ENCODE results near the gene MMEL1.

The MMEL1 gene

GRCh38 chr1:2606881-2607621 lies 25.8 kb downstream of the MMEL1 start:
- Histone ChIP-seq H3K36me3 (ENCODE audit: insufficient read depth, low read length) (no peaks in the 10 kb centered on the region), H3K9ac (ENCODE audit: low read length) (no peak overlapping the region), H3K27ac (ENCODE audit: low read depth, low read length) (no peak overlapping the region), H3K9me3 (ENCODE audit: low read length) (no peaks in the 10 kb centered on the region), H3K4me3 (ENCODE audit: low read depth in 1 of 2, low read length in 2 of 2) (no peak overlapping the region), H3K27me3 (ENCODE audit: control insufficient read depth in 1 of 2, insufficient read depth in 2 of 2, low read length in 2 of 2) (peaks cover 0 to 22% of the 10 kb centered on the region in 2 donors), H3K4me1 (ENCODE audit: insufficient read depth, low read length) (no peaks in the 10 kb centered on the region)

GRCh38 chr1:2606396-2606880 lies 26.4 kb downstream of the MMEL1 start:
- Histone ChIP-seq H3K27me3 (ENCODE audit: control insufficient read depth in 1 of 2, insufficient read depth in 2 of 2, low read length in 2 of 2) (peaks cover 0 to 16% of the 10 kb centered on the region in 2 donors), H3K4me1 (ENCODE audit: insufficient read depth, low read length) (no peaks in the 10 kb centered on the region), H3K9ac (ENCODE audit: low read length) (no peak overlapping the region), H3K27ac (ENCODE audit: low read depth, low read length) (no peak overlapping the region), H3K4me3 (ENCODE audit: low read depth in 1 of 2, low read length in 2 of 2) (no peak overlapping the region), H3K36me3 (ENCODE audit: insufficient read depth, low read length) (no peaks in the 10 kb centered on the region), H3K9me3 (ENCODE audit: low read length) (peaks cover 1% of the 10 kb centered on the region)

- Histone ChIP-seq H3K9ac (ENCODE audit: low read length) (no peak overlapping the region), H3K4me3 (ENCODE audit: low read depth in 1 of 2, low read length in 2 of 2) (no peak overlapping the region), H3K27ac (ENCODE audit: low read depth, low read length) (no peak overlapping the region), H3K4me1 (ENCODE audit: insufficient read depth, low read length) (no peaks in the 10 kb centered on the region), H3K36me3 (ENCODE audit: insufficient read depth, low read length) (no peaks in the 10 kb centered on the region), H3K27me3 (ENCODE audit: control insufficient read depth in 1 of 2, insufficient read depth in 2 of 2, low read length in 2 of 2) (peaks cover 0 to 15% of the 10 kb centered on the region in 2 donors), H3K9me3 (ENCODE audit: low read length) (peaks cover 5% of the 10 kb centered on the region)
Measured at GRCh38 chr1:2605509-2606395, 27.1 kb downstream of the MMEL1 start.

GRCh38 chr1:2604844-2605508 lies 27.8 kb downstream of the MMEL1 start:
- H3K4me1 ChIP-seq (ENCODE audit: insufficient read depth, low read length) = no peaks in the 10 kb centered on the region
- no peak overlapping the region for H3K27ac ChIP-seq (ENCODE audit: low read depth, low read length)
- H3K9ac ChIP-seq (ENCODE audit: low read length) = no peak overlapping the region
- peaks cover 0 to 15% of the 10 kb centered on the region in 2 donors for H3K27me3 ChIP-seq (ENCODE audit: control insufficient read depth in 1 of 2, insufficient read depth in 2 of 2, low read length in 2 of 2)
- no peak overlapping the region for H3K4me3 ChIP-seq (ENCODE audit: low read depth in 1 of 2, low read length in 2 of 2)
- H3K9me3 ChIP-seq (ENCODE audit: low read length) = peaks cover 5% of the 10 kb centered on the region
- H3K36me3 ChIP-seq (ENCODE audit: insufficient read depth, low read length) = no peaks in the 10 kb centered on the region

- Histone ChIP-seq H3K4me3 (ENCODE audit: low read depth in 1 of 2, low read length in 2 of 2) (no peak overlapping the region), H3K36me3 (ENCODE audit: insufficient read depth, low read length) (no peaks in the 10 kb centered on the region), H3K9me3 (ENCODE audit: low read length) (peaks cover 5% of the 10 kb centered on the region), H3K4me1 (ENCODE audit: insufficient read depth, low read length) (no peaks in the 10 kb centered on the region), H3K27ac (ENCODE audit: low read depth, low read length) (no peak overlapping the region), H3K9ac (ENCODE audit: low read length) (no peak overlapping the region), H3K27me3 (ENCODE audit: control insufficient read depth in 1 of 2, insufficient read depth in 2 of 2, low read length in 2 of 2) (peaks cover 0 to 11% of the 10 kb centered on the region in 2 donors)
Measured at GRCh38 chr1:2604156-2604843, 28.5 kb downstream of the MMEL1 start.

GRCh38 chr1:2603521-2604155 lies 29.2 kb downstream of the MMEL1 start:
- Histone ChIP-seq H3K4me3 (ENCODE audit: low read depth in 1 of 2, low read length in 2 of 2) (no peak overlapping the region), H3K27me3 (ENCODE audit: control insufficient read depth in 1 of 2, insufficient read depth in 2 of 2, low read length in 2 of 2) (peaks cover 0 to 11% of the 10 kb centered on the region in 2 donors), H3K4me1 (ENCODE audit: insufficient read depth, low read length) (no peaks in the 10 kb centered on the region), H3K9ac (ENCODE audit: low read length) (no peak overlapping the region), H3K9me3 (ENCODE audit: low read length) (peaks cover 5% of the 10 kb centered on the region), H3K27ac (ENCODE audit: low read depth, low read length) (no peak overlapping the region), H3K36me3 (ENCODE audit: insufficient read depth, low read length) (no peaks in the 10 kb centered on the region)

- peaks cover 0 to 11% of the 10 kb centered on the region in 2 donors for H3K27me3 ChIP-seq (ENCODE audit: control insufficient read depth in 1 of 2, insufficient read depth in 2 of 2, low read length in 2 of 2)
- H3K36me3 ChIP-seq (ENCODE audit: insufficient read depth, low read length) = no peaks in the 10 kb centered on the region
- no peak overlapping the region for H3K4me3 ChIP-seq (ENCODE audit: low read depth in 1 of 2, low read length in 2 of 2)
- H3K27ac ChIP-seq (ENCODE audit: low read depth, low read length) = no peak overlapping the region
- H3K4me1 ChIP-seq (ENCODE audit: insufficient read depth, low read length) = no peaks in the 10 kb centered on the region
- peaks cover 5% of the 10 kb centered on the region for H3K9me3 ChIP-seq (ENCODE audit: low read length)
- H3K9ac ChIP-seq (ENCODE audit: low read length) = no peak overlapping the region
Measured at GRCh38 chr1:2602866-2603520, 29.8 kb downstream of the MMEL1 start.

- Histone ChIP-seq H3K4me3 (ENCODE audit: low read depth in 1 of 2, low read length in 2 of 2) (no peak overlapping the region), H3K27ac (ENCODE audit: low read depth, low read length) (no peak overlapping the region), H3K9me3 (ENCODE audit: low read length) (peaks cover 5% of the 10 kb centered on the region), H3K36me3 (ENCODE audit: insufficient read depth, low read length) (no peaks in the 10 kb centered on the region), H3K27me3 (ENCODE audit: control insufficient read depth in 1 of 2, insufficient read depth in 2 of 2, low read length in 2 of 2) (peaks cover 0 to 11% of the 10 kb centered on the region in 2 donors), H3K9ac (ENCODE audit: low read length) (no peak overlapping the region), H3K4me1 (ENCODE audit: insufficient read depth, low read length) (no peaks in the 10 kb centered on the region)
Measured at GRCh38 chr1:2602311-2602835, 30.4 kb downstream of the MMEL1 start.

GRCh38 chr1:2601721-2602303 lies 31.0 kb downstream of the MMEL1 start:
- H3K27me3 ChIP-seq (ENCODE audit: control insufficient read depth in 1 of 2, insufficient read depth in 2 of 2, low read length in 2 of 2) = peaks cover 0 to 9% of the 10 kb centered on the region in 2 donors
- no peak overlapping the region for H3K27ac ChIP-seq (ENCODE audit: low read depth, low read length)
- no peaks in the 10 kb centered on the region for H3K36me3 ChIP-seq (ENCODE audit: insufficient read depth, low read length)
- no peak overlapping the region for H3K4me3 ChIP-seq (ENCODE audit: low read depth in 1 of 2, low read length in 2 of 2)
- H3K9me3 ChIP-seq (ENCODE audit: low read length) = peaks cover 5% of the 10 kb centered on the region
- H3K4me1 ChIP-seq (ENCODE audit: insufficient read depth, low read length) = no peaks in the 10 kb centered on the region
- H3K9ac ChIP-seq (ENCODE audit: low read length) = no peak overlapping the region
